HepG2 (cell line): Measurements from ENCODE around the gene ZNF316. TPM values are rescaled to one million over a fixed set of nuclear protein-coding genes. Genes with fewer than 3 reads are reported as not detected.

Experiments
- DNMT3B ChIP-seq: conservative IDR thresholded peaks from 2 replicates; pipeline ENCODE4 v1.6.1; 2016; ENCODE audit warnings: missing biosample characterization, control low read depth
- ELF3 ChIP-seq: IDR thresholded peaks from 2 replicates; pipeline ENCODE4 v1.6.1; 2016; ENCODE audit warnings: missing genetic modification reagents, missing compliant biosample characterization
- KLF16 ChIP-seq, 2 experiments: sonication (generic) in 1 of 2; formaldehyde crosslinking in 1 of 2; IDR thresholded peaks; 2 replicates each; pipeline versions ENCODE4 v1.6.1 to v1.8.0; 2016 to 2023; ENCODE audit warnings: missing genetic modification reagents in 2 of 2, missing compliant biosample characterization in 1 of 2
- MTA1 ChIP-seq: sonication (generic); formaldehyde crosslinking; IDR thresholded peaks from 2 replicates; pipeline ENCODE4 v1.4.0; 2020; ENCODE audit warnings: missing genetic modification reagents, mild to moderate bottlenecking, borderline replicate concordance
- MXD1 ChIP-seq: sonication (generic); formaldehyde crosslinking; IDR thresholded peaks from 2 replicates; pipeline ENCODE4 v1.4.0; 2020; ENCODE audit warnings: mild to moderate bottlenecking, missing genetic modification reagents
- NR2C2 ChIP-seq: sonication (generic); formaldehyde crosslinking; IDR thresholded peaks from 2 replicates; pipeline ENCODE4 v1.4.0; 2020; ENCODE audit warnings: missing genetic modification reagents, mild to moderate bottlenecking, moderate library complexity, borderline replicate concordance
- RFX3 ChIP-seq: IDR thresholded peaks from 2 replicates; pipeline ENCODE4 v1.6.1; 2016; ENCODE audit warnings: missing biosample characterization, missing genetic modification reagents
- SNAPC2 ChIP-seq: sonication (generic); formaldehyde crosslinking; IDR thresholded peaks from 2 replicates; pipeline ENCODE4 v1.8.1; 2022; ENCODE audit warnings: mild to moderate bottlenecking, missing genetic modification reagents
- ZBTB40 ChIP-seq, 2 experiments: fragments of 450-650 bp in 1 of 2; sonication (generic) in 1 of 2; formaldehyde crosslinking in 1 of 2; IDR thresholded peaks; 2 replicates each; pipeline versions ENCODE4 v1.6.1 to v1.8.0; 2016 to 2022; ENCODE audit warnings: antibody characterized with exemption in 1 of 2, mild to moderate bottlenecking in 1 of 2, missing genetic modification reagents in 1 of 2
- ZNF331 ChIP-seq: sonication (generic); formaldehyde crosslinking; IDR thresholded peaks from 2 replicates; pipeline ENCODE4 v1.4.0; 2020; ENCODE audit warnings: missing genetic modification reagents
- ZNF770 ChIP-seq: sonication (generic); formaldehyde crosslinking; IDR thresholded peaks from 2 replicates; pipeline ENCODE4 v1.5.0; 2020; ENCODE audit warnings: mild to moderate bottlenecking, missing genetic modification reagents
- polyA plus RNA-seq, 8 experiments: library from polyadenylated mRNA; depleted of rRNA in 3 of 8; stranded (reverse) in 7 of 8; unstranded in 1 of 8; fragments of >200 nt; fragmentation: Illumina TruSeq in 4 of 8; extraction: Trizol in 4 of 8; gene quantifications; 2 replicates each; pipeline versions ENCODE4 v1.2.1 to v1.2.3, GENCODE V29; 2011 to 2016; ENCODE audit warnings: low read depth in 4 of 8, missing spikeins in 1 of 8, mixed read lengths in 1 of 8; ENCODE audit not compliant: insufficient read depth in 1 of 8
- total RNA-seq, 5 experiments: library from RNA; depleted of rRNA; stranded (reverse); fragments of >200 nt; fragmentation: Illumina TruSeq; extraction: Trizol; gene quantifications; 2 replicates each; pipeline ENCODE4 v1.2.3, GENCODE V29; 2016; ENCODE audit warnings: low read depth in 1 of 5
- TF ChIP-seq, protein P1 (sequence below): sonication (generic); formaldehyde crosslinking; conservative IDR thresholded peaks from 2 replicates; pipeline ENCODE4 v1.4.0; 2020; ENCODE audit warnings: missing genetic modification reagents
- TF ChIP-seq, protein P2 (sequence below): IDR thresholded peaks from 2 replicates; pipeline ENCODE4 v1.6.1; 2016; ENCODE audit warnings: missing genetic modification reagents, missing compliant biosample characterization

ZNF316 gene
- total and polyA plus RNA-seq, 2 of the 13 experiments (the other 11 are each of a cell fraction or from before 2014, with no cell fraction given): 4.3 to 9.9 TPM

GRCh38 chr7:6615723-6616555 is 21.2 kb upstream of the ZNF316 start (continued):
- TF ChIP-seq, protein P1, sequence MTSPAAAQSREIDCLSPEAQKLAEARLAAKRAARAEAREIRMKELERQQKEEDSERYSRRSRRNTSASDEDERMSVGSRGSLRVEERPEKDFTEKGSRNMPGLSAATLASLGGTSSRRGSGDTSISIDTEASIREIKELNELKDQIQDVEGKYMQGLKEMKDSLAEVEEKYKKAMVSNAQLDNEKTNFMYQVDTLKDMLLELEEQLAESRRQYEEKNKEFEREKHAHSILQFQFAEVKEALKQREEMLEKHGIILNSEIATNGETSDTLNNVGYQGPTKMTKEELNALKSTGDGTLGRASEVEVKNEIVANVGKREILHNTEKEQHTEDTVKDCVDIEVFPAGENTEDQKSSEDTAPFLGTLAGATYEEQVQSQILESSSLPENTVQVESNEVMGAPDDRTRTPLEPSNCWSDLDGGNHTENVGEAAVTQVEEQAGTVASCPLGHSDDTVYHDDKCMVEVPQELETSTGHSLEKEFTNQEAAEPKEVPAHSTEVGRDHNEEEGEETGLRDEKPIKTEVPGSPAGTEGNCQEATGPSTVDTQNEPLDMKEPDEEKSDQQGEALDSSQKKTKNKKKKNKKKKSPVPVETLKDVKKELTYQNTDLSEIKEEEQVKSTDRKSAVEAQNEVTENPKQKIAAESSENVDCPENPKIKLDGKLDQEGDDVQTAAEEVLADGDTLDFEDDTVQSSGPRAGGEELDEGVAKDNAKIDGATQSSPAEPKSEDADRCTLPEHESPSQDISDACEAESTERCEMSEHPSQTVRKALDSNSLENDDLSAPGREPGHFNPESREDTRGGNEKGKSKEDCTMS (CRISPR knock-in tag): no peak
- TF ChIP-seq MTA1 (peak; percentile 56; the same call in 1 of the 2 replicates), SNAPC2 (CRISPR knock-in tag) (no peak), MXD1 (peak; percentile 93), KLF16 (CRISPR knock-in tag; IDR thresholded peaks at IDR 0.05) (peak in 1 of 2 experiments; percentile 58; a peak in 1 of 4 replicates), NR2C2 (peak; percentile 74), ELF3 (CRISPR knock-in tag) (peak; percentile 83), DNMT3B (CRISPR knock-in tag) (no peak), ZNF770 (peak; percentile 93), ZNF331 (CRISPR knock-in tag) (peak; percentile 18; the same call in 1 of the 2 replicates), RFX3 (CRISPR knock-in tag) (peak; percentile 45; the same call in 1 of the 2 replicates), ZBTB40 (IDR thresholded peaks at IDR 0.05) (no peak), ZBTB40 (CRISPR knock-in tag; IDR thresholded peaks at IDR 0.05) (peak; percentile 40; the same call in 1 of the 2 replicates)
- TF ChIP-seq, protein P2, sequence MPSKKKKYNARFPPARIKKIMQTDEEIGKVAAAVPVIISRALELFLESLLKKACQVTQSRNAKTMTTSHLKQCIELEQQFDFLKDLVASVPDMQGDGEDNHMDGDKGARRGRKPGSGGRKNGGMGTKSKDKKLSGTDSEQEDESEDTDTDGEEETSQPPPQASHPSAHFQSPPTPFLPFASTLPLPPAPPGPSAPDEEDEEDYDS (CRISPR knock-in tag): peak; percentile 55; the same call in 1 of the 2 replicates
